Mesendoderm (in vitro differentiated cells): ENCODE data around the gene TGFB3.
A peak's percentile ranks its signal among the peaks of the same experiment; 100 is the strongest.

Experiments used
- DNase-seq: peaks from one replicate; pipeline ENCODE4 v3.0.0; 2013
- H2AK5ac ChIP-seq: 2 replicates; pipeline ENCODE4 v1.6.1; 2013; ENCODE audit warnings: low read length, inconsistent platforms
- H2BK120ac ChIP-seq: 2 replicates; pipeline ENCODE4 v1.6.1; 2013; ENCODE audit warnings: low read depth, mild to moderate bottlenecking, low read length, moderate library complexity, mixed read lengths
- H2BK15ac ChIP-seq: replicated peaks from 2 replicates; pipeline ENCODE4 v1.6.1; 2013; ENCODE audit warnings: low read depth, mild to moderate bottlenecking, moderate library complexity
- H2BK5ac ChIP-seq: 2 replicates; pipeline ENCODE4 v1.6.1; 2013; ENCODE audit warnings: low read length, inconsistent platforms
- H3K18ac ChIP-seq: 2 replicates; pipeline ENCODE4 v1.6.1; 2013; ENCODE audit warnings: mild to moderate bottlenecking, low read length, mixed read lengths
- H3K23ac ChIP-seq: one replicate; pipeline ENCODE4 v1.6.1; 2013; ENCODE audit warnings: low read length
- H3K27ac ChIP-seq: 2 replicates; pipeline ENCODE4 v1.5.1; 2013; ENCODE audit warnings: low read depth, mild to moderate bottlenecking, inconsistent platforms, low read length, moderate library complexity
- H3K27me3 ChIP-seq: 2 replicates; pipeline ENCODE4 v1.6.1; 2013; ENCODE audit warnings: low read length, control low read depth, mild to moderate bottlenecking, inconsistent platforms; ENCODE audit not compliant: insufficient read depth, poor library complexity
- H3K36me3 ChIP-seq: 2 replicates; pipeline ENCODE4 v1.6.1; 2013; ENCODE audit warnings: low read length, inconsistent platforms; ENCODE audit not compliant: control insufficient read depth, insufficient read depth
- H3K4ac ChIP-seq: one replicate; pipeline ENCODE4 v1.6.1; 2013; ENCODE audit warnings: low read depth, mild to moderate bottlenecking, low read length, moderate library complexity
- H3K4me1 ChIP-seq: 2 replicates; pipeline ENCODE4 v1.6.1; 2013; ENCODE audit warnings: low read depth, low read length, inconsistent platforms; ENCODE audit not compliant: control insufficient read depth
- H3K4me2 ChIP-seq: 2 replicates; pipeline ENCODE4 v1.6.1; 2013; ENCODE audit warnings: low read length
- H3K4me3 ChIP-seq: 2 replicates; pipeline ENCODE4 v1.5.1; 2013; ENCODE audit warnings: mild to moderate bottlenecking, low read length
- H3K56ac ChIP-seq: one replicate; pipeline ENCODE4 v1.6.1; 2013; ENCODE audit warnings: low read length
- H3K79me1 ChIP-seq: 2 replicates; pipeline ENCODE4 v1.6.1; 2013; ENCODE audit warnings: low read length, inconsistent platforms
- H3K79me2 ChIP-seq: 2 replicates; pipeline ENCODE4 v1.6.1; 2013; ENCODE audit warnings: mild to moderate bottlenecking, low read length; ENCODE audit not compliant: control insufficient read depth, insufficient read depth
- H3K9ac ChIP-seq: 2 replicates; pipeline ENCODE4 v1.6.1; 2013; ENCODE audit warnings: low read length, inconsistent platforms
- H4K5ac ChIP-seq: one replicate; pipeline ENCODE4 v1.6.1; 2013; ENCODE audit warnings: low read length
- H4K8ac ChIP-seq: one replicate; pipeline ENCODE4 v1.6.1; 2013; ENCODE audit warnings: low read depth, mild to moderate bottlenecking, control low read depth, low read length, moderate library complexity
- WGBS: extraction: QIAGEN DNeasy Blood & Tissue Kit; methylation state at CpG from one replicate; pipeline ENCODE4 v1.1.7; 2013; ENCODE audit warnings: low lambda C conversion rate, missing lambda C conversion rate; ENCODE audit not compliant: insufficient coverage; ENCODE audit errors: extremely low coverage; 5-methylcytosine and 5-hydroxymethylcytosine counted together

The TGFB3 gene

GRCh38 chr14:75977582-75977943 lies 4.2 kb downstream of the TGFB3 start:
- Histone ChIP-seq H3K36me3 (no peaks in the 10 kb centered on the region), H3K79me2 (no peaks in the 10 kb centered on the region), H2AK5ac (no peak overlapping the region), H3K56ac (no peak overlapping the region), H3K27me3 (no peaks in the 10 kb centered on the region), H2BK5ac (no peak overlapping the region), H3K79me1 (no peaks in the 10 kb centered on the region), H3K27ac (no peak overlapping the region), H2BK15ac (no peak overlapping the region), H3K4me1 (peaks cover 11% of the 10 kb centered on the region), H3K18ac (no peak overlapping the region), H3K4ac (no peak overlapping the region), H3K4me3 (no peak overlapping the region), H4K8ac (no peak overlapping the region), H3K9ac (no peak overlapping the region), H3K23ac (no peak overlapping the region), H4K5ac (no peak overlapping the region), H3K4me2 (no peak overlapping the region), H2BK120ac (no peak overlapping the region)
- no CpG with 5 or more reads among the region's 3 CpGs for WGBS
- no peak for DNase-seq

- no peak overlapping the region for H4K5ac ChIP-seq
- H2BK120ac ChIP-seq = no peak overlapping the region
- H3K18ac ChIP-seq = no peak overlapping the region
- no peak overlapping the region for H3K23ac ChIP-seq
- no peak overlapping the region for H3K4me2 ChIP-seq
- no peak overlapping the region for H3K27ac ChIP-seq
- H3K27me3 ChIP-seq = no peaks in the 10 kb centered on the region
- no peak overlapping the region for H2BK5ac ChIP-seq
- DNase-seq = peak; percentile 35
- no peak overlapping the region for H2AK5ac ChIP-seq
- no peak overlapping the region for H3K56ac ChIP-seq
- H3K4ac ChIP-seq = no peak overlapping the region
- no peak overlapping the region for H4K8ac ChIP-seq
- no peaks in the 10 kb centered on the region for H3K79me2 ChIP-seq
- H3K79me1 ChIP-seq = no peaks in the 10 kb centered on the region
- no peak overlapping the region for H3K4me3 ChIP-seq
- H3K36me3 ChIP-seq = no peaks in the 10 kb centered on the region
- H3K9ac ChIP-seq = no peak overlapping the region
- peaks cover 15% of the 10 kb centered on the region for H3K4me1 ChIP-seq
- H2BK15ac ChIP-seq = no peak overlapping the region
- no CpG with 5 or more reads among the region's 8 CpGs for WGBS
Measured at GRCh38 chr14:75976826-75977581, 4.8 kb downstream of the TGFB3 start.

GRCh38 chr14:75972801-75973421 lies 8.9 kb downstream of the TGFB3 start:
- H3K18ac ChIP-seq = no peak overlapping the region
- no peak overlapping the region for H3K4me2 ChIP-seq
- peak overlapping the region; percentile 39 for H2BK5ac ChIP-seq
- H3K4me1 ChIP-seq = peaks cover 19% of the 10 kb centered on the region
- H4K8ac ChIP-seq = no peak overlapping the region
- H3K27ac ChIP-seq = peak overlapping the region; percentile 15
- H3K9ac ChIP-seq = no peak overlapping the region
- no peak overlapping the region for H2AK5ac ChIP-seq
- H3K56ac ChIP-seq = peak overlapping the region; percentile 62
- H4K5ac ChIP-seq = no peak overlapping the region
- no peaks in the 10 kb centered on the region for H3K79me2 ChIP-seq
- peak; percentile 57 for DNase-seq
- H3K36me3 ChIP-seq = no peaks in the 10 kb centered on the region
- no peak overlapping the region for H2BK120ac ChIP-seq
- no peaks in the 10 kb centered on the region for H3K79me1 ChIP-seq
- no peak overlapping the region for H3K4me3 ChIP-seq
- no peak overlapping the region for H3K4ac ChIP-seq
- H3K23ac ChIP-seq = no peak overlapping the region
- H2BK15ac ChIP-seq = no peak overlapping the region
- no peaks in the 10 kb centered on the region for H3K27me3 ChIP-seq
- no CpG with 5 or more reads among the region's 7 CpGs for WGBS

- Histone ChIP-seq H3K4me3 (no peak overlapping the region), H3K4ac (no peak overlapping the region), H4K5ac (no peak overlapping the region), H2BK15ac (no peak overlapping the region), H4K8ac (no peak overlapping the region), H3K27ac (no peak overlapping the region), H3K9ac (no peak overlapping the region), H3K18ac (no peak overlapping the region), H3K79me2 (no peaks in the 10 kb centered on the region), H3K27me3 (no peaks in the 10 kb centered on the region), H3K4me2 (no peak overlapping the region), H3K36me3 (no peaks in the 10 kb centered on the region), H3K23ac (no peak overlapping the region), H3K4me1 (peaks cover 15% of the 10 kb centered on the region), H2BK120ac (no peak overlapping the region), H2AK5ac (peak overlapping the region; percentile 11), H3K79me1 (no peaks in the 10 kb centered on the region), H3K56ac (no peak overlapping the region), H2BK5ac (peak overlapping the region; percentile 39)
- DNase-seq = no peak
- WGBS = no CpG with 5 or more reads among the region's 15 CpGs
Measured at GRCh38 chr14:75971509-75971908, 10.3 kb downstream of the TGFB3 start.

DNA sequence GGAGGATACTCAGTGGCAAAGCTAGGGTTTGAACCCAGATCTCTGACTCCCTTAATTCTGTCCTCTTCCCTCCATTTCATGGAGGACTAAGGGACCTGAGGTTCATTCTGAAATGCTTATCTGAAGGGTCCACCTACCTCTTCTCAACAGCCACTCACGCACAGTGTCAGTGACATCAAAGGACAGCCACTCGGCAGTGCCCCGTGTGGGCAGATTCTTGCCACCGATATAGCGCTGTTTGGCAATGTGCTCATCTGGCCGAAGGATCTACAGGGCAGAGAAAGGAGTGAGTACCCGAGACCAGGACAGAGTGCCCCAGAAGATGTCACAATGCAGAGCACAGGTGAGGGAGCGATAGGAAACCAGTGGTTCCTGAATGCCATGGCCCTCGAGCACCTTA lies 10.8 kb downstream of the TGFB3 start:
- peak; percentile 29 for DNase-seq
- no CpG with 5 or more reads among the region's 9 CpGs for WGBS
- no peak overlapping the region for H2BK5ac ChIP-seq

More for the DNA sequence above, 10.8 kb downstream of the TGFB3 start:
- H3K27me3 ChIP-seq = no peaks in the 10 kb centered on the region
- no peaks in the 10 kb centered on the region for H3K79me2 ChIP-seq
- H3K4ac ChIP-seq = no peak overlapping the region
- no peak overlapping the region for H3K23ac ChIP-seq
- no peak overlapping the region for H4K5ac ChIP-seq
- no peak overlapping the region for H4K8ac ChIP-seq
- no peaks in the 10 kb centered on the region for H3K36me3 ChIP-seq
- H3K18ac ChIP-seq = no peak overlapping the region
- no peak overlapping the region for H3K4me3 ChIP-seq
- no peak overlapping the region for H3K4me2 ChIP-seq
- H3K27ac ChIP-seq = no peak overlapping the region
- H3K56ac ChIP-seq = no peak overlapping the region
- no peaks in the 10 kb centered on the region for H3K79me1 ChIP-seq
- peaks cover 14% of the 10 kb centered on the region for H3K4me1 ChIP-seq
- H3K9ac ChIP-seq = no peak overlapping the region
- H2BK15ac ChIP-seq = no peak overlapping the region
- H2BK120ac ChIP-seq = no peak overlapping the region
- peak overlapping the region; percentile 11 for H2AK5ac ChIP-seq
